Stimulated activated CD8-positive, alpha-beta memory T cell treated with anti-CD3 and anti-CD28 coated beads, Interleukin-7, amount 100 ng/mL, for 1 hour (primary cell): ENCODE results near the gene GTF3C1.
"Not testable (repeated sequence)": the region's sequence is repeated elsewhere in the genome, so short reads cannot be mapped to it uniquely, and the experiment has no call there.

Source experiments
- DNase-seq, 2 donors: peaks; one replicate each; pipeline ENCODE4 v3.0.0-alpha.2; 2020; ENCODE audit warnings: low read depth in 2 of 2

The GTF3C1 gene

GRCh38 chr16:27446721-27447120 lies 103.0 kb downstream of the GTF3C1 start:
- DNase-seq = peak; percentile 59 to 71

DNA sequence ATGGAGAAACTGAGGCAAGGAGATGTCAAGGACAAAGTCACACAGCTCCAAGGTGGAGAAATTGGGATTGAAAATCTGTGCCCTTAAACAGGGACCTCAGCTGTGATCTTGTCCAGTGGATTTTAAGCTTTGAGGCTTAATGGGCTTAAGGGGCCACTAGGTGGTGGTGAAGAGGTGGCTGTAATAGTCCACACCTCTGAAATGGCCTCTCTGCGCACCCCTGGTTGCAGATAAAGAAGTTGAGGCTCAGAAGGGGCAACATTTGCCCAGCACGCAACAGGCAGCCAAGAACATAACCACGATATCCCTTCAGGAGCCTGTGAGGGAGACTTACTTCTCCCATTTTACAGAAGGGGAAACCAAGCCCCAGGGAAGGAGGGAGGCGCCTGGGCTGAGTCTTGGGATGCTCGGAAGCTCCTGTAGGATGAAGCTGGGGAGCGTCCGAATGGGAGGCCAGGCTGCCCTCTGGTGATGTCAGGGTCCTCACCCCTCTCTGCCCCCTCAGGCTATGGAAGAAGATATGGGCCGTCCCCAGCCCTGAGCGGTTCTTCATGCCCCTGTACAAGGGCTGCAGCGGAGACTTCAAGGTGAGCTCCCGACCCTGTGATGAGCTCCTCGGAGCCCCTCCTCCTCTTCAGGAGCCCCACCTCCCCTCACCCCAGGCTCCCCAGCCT lies 104.1 kb downstream of the GTF3C1 start:
- DNase-seq = no peak

DNA sequence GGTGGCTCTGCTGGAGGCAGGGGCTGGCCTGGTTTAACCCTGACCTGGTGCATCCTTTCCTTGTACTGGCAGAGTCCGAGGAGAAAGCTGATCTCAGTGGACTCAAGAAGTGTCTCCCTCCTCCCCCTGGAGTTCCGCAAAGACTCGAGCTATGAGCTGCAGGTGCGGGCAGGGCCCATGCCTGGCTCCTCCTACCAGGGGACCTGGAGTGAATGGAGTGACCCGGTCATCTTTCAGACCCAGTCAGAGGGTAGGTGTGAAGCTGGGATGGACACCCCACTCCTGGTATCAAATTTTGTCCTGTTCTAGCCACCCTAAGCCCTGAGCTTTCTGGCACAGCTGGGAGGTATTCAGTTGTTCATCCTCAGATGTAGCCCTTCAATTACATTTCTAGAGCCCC lies 105.2 kb downstream of the GTF3C1 start:
- DNase-seq = no peak

GRCh38 chr16:27444015-27444414 lies 105.7 kb downstream of the GTF3C1 start:
- no peak for DNase-seq

GRCh38 chr16:27441998-27442397 lies 107.7 kb downstream of the GTF3C1 start:
- DNase-seq = no peak

DNA sequence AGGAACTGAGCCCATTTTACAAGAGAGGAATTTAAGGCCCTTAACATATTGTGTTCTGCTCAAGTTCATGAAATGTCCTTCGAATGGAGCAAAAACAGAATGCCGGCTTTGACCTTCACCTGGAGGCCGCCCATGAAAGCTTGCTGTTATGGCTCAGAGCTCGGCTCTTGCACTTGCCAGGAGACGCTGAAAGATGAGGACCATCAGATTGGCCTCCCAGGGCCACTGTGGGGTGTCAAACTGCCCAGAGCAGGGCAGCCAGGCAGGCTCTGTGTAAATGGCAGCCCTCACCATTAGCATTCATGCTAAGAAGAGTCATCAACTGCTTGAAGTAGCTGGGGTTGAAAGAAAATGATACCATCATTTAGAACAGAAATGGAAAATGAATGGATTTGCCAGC lies 108.4 kb downstream of the GTF3C1 start:
- DNase-seq = no peak

DNA sequence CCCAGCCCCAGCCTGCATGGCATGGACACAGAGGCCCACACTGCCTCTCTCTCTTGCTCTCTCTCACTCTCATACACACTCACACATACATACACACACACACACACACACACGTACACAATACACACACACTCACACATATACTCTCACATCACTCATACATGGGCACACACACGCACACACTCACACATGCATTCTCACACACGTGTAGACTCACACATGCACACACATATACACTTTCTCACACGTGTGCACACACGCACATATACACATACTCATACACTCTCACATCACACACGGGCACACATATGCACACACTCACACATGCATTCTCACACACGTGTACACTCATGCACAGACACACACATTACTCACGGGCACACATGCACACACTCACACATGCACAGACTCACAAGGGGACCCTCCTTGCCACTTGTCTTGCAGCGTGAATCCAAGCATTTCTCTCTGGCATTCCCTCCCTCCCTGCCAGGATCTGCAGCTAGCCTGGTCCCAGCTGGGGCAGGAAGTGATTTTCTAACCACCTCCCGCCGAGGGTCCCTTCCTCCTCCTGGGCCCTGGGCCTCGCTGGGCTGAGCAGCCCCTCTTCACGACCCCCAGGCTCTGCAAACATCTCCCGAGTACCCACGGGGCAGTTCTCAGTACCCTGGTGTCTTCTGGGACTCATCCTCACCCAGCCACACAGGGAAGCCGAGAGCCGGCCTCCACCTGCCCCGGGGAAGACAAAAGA lies 110.3 kb downstream of the GTF3C1 start:
- DNase-seq = no peak

- no peak for DNase-seq
Observed at GRCh38 chr16:27437946-27438345, 111.8 kb downstream of the GTF3C1 start.

DNA sequence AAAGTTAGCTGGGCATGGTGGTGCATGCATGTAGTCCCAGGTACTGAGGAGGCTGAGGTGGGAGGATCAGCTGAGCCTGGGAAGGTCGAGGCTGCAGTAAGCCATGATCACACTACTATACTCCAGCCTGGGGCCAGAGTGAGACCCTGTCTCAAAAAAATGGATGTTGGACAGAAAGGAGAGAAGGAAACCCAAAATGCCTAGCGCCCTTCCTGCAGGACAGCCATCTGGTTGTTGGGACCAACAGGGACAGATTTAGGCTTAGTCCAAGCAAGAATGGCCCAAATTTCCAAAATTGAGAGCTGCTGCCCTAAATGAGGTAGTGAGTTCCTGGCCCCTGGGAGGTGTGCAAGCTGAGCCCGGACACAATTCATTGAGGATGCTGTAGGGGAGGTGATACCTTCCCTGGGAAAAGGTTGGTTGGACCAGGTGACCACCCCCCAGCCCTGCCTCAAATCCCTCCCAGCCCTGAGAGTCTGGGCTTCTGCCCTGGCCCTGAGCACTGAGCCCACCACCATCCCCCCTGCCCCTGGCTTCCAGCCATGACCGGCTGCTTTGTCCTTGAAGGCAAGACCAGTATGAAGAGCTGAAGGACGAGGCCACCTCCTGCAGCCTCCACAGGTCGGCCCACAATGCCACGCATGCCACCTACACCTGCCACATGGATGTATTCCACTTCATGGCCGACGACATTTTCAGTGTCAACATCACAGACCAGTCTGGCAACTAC lies 112.6 kb downstream of the GTF3C1 start:
- no peak for DNase-seq

- no peak for DNase-seq
Observed at GRCh38 chr16:27436065-27436464, 113.6 kb downstream of the GTF3C1 start.

GRCh38 chr16:27435146-27435545 lies 114.6 kb downstream of the GTF3C1 start:
- not testable (repeated sequence) for DNase-seq

- DNase-seq = no peak
Observed at GRCh38 chr16:27434141-27435051, 115.3 kb downstream of the GTF3C1 start.

DNA sequence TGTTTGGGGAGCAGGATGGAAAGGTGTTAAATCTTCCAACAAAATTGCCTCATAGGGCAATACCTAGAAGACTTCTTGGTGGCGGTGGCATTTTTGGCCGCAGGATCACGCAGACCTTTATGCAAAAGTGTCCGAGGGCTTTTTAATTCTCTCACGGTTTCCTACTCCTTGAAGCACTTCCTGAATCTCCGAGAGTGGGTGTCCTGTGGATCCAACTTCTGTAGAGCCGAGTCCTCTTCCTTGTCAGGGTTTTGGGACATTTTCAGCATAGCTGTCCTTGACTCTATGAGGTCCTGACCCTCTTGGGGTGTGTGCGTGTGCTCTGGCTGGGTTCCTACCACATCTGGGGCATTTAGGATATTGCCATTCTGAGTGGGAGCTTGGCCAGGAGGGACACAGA lies 116.1 kb downstream of the GTF3C1 start:
- no peak for DNase-seq

DNA sequence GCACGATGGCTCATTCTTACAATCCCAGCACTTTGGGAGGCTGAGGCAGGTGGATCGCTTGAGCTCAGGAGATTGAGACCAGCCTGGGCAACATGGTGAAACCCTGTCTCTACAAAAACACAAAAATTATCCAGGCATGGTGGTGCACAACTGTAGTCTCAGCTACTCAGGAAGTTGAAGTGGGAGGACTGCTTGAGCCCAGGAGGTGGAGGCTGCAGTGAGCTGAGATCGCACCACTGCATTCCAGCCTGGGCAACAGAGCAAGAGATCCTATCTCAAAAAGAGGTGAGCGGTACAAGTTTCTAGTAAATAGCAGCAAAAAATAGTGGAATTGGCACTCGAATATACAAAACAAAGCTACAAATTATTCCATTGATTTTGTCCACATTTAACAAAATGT lies 116.5 kb downstream of the GTF3C1 start:
- not testable (repeated sequence) for DNase-seq

- DNase-seq = no peak
Observed at GRCh38 chr16:27432558-27432957, 117.2 kb downstream of the GTF3C1 start.

DNA sequence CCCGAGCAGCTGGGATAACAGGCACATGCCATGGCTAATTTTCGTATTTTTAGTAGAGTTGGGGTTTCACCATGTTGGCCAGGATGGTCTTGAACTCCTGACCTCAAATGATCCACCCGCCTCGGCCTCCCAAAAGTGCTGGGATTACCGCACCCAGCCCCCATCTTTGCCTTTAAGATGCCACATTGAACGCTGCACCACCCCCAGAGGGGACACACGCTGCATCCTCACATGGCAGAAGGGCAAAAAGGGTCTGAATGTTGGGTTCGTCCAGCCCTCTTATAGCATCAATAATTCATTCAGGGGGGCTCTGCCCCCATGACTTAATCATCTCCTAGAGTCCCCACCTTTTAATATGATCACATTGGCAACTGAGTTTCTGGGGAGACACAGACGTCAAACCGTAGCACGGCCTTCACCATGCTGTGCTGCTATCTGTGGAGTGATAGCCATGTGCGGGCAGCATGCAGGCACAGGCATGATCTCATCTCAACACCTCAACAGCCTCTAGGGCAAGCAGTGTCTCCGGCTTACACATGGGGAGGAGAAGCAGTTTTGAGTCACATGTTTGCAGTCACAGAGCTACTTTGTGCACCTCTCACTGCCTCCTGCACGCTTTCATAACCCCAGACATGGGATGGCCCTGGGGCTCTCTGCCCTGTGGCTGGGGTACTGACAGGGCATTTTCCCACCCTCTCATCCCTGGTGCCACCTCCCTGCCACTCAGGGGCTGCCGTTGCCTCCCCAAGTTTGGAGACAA lies 117.8 kb downstream of the GTF3C1 start:
- DNase-seq = no peak

DNA sequence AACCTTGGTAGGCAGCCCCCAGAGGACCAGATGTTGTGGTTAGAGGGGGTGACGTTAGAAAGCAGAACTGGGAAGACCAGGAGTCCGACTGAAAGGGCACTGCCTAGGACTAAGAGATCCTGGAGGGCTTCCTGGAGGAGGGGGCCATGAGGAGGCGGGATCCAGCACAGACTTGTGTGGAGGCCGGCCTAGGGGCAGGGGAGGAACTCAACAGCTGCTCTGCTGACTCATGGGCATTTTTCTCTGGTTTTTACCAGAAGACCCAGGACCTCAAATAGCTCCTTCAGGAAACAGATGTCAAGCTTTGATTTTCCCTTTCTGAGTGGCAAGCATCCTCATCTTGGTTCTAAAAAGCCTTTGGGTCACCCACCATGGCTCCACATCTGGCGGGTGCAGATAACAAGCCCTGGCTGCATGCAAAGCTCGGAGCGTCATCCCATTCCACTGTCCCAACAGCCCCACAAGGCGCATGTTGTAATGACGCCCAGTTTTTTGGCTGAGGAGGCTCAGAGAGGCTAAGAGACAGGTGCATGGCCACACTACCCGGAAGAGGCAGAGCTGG lies 118.7 kb downstream of the GTF3C1 start:
- no peak for DNase-seq

- no peak for DNase-seq
Observed at GRCh38 chr16:27430512-27430911, 119.2 kb downstream of the GTF3C1 start.

GRCh38 chr16:27429981-27430441 lies 119.7 kb downstream of the GTF3C1 start:
- DNase-seq = no peak

- no peak for DNase-seq
Observed at GRCh38 chr16:27429330-27429871, 120.3 kb downstream of the GTF3C1 start.
